WERI-Rb-1 (cell line): ENCODE data around the gene PDIA4.
A peak's percentile ranks its signal among the peaks of the same experiment; 100 is the strongest.

Experiments
- DNase-seq: peaks from one replicate; pipeline ENCODE4 v3.0.0-alpha.2; 2020
- H3K27ac ChIP-seq: fragments of 250-450 bp; sonication (Bioruptor Pico); 2 replicates; pipeline ENCODE4 v1.5.1; 2020; ENCODE audit warnings: mild to moderate bottlenecking, moderate library complexity
- H3K27me3 ChIP-seq: fragments of 250-450 bp; sonication (Bioruptor Pico); 2 replicates; pipeline ENCODE4 v1.5.1; 2021; ENCODE audit warnings: mild to moderate bottlenecking, low read depth, moderate library complexity; ENCODE audit not compliant: insufficient read depth, severe bottlenecking
- H3K36me3 ChIP-seq: fragments of 250-450 bp; sonication (Bioruptor Pico); 2 replicates; pipeline ENCODE4 v1.5.1; 2020; ENCODE audit warnings: mild to moderate bottlenecking, moderate library complexity
- H3K4me3 ChIP-seq: 2 replicates; pipeline ENCODE4 v1.5.1; 2011; ENCODE audit warnings: low read depth, mild to moderate bottlenecking, control low read depth, low read length
- H3K9me3 ChIP-seq: fragments of 250-450 bp; sonication (Bioruptor Pico); 2 replicates; pipeline ENCODE4 v1.5.1; 2021; ENCODE audit warnings: mild to moderate bottlenecking, moderate library complexity; ENCODE audit not compliant: severe bottlenecking
- TF ChIP-seq, protein P1 (sequence below): IDR thresholded peaks from 2 replicates; pipeline ENCODE4 v1.5.1; 2011; ENCODE audit warnings: low read depth, mild to moderate bottlenecking, control low read depth, inconsistent platforms, low read length

Gene PDIA4, protein sequence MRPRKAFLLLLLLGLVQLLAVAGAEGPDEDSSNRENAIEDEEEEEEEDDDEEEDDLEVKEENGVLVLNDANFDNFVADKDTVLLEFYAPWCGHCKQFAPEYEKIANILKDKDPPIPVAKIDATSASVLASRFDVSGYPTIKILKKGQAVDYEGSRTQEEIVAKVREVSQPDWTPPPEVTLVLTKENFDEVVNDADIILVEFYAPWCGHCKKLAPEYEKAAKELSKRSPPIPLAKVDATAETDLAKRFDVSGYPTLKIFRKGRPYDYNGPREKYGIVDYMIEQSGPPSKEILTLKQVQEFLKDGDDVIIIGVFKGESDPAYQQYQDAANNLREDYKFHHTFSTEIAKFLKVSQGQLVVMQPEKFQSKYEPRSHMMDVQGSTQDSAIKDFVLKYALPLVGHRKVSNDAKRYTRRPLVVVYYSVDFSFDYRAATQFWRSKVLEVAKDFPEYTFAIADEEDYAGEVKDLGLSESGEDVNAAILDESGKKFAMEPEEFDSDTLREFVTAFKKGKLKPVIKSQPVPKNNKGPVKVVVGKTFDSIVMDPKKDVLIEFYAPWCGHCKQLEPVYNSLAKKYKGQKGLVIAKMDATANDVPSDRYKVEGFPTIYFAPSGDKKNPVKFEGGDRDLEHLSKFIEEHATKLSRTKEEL

DNA sequence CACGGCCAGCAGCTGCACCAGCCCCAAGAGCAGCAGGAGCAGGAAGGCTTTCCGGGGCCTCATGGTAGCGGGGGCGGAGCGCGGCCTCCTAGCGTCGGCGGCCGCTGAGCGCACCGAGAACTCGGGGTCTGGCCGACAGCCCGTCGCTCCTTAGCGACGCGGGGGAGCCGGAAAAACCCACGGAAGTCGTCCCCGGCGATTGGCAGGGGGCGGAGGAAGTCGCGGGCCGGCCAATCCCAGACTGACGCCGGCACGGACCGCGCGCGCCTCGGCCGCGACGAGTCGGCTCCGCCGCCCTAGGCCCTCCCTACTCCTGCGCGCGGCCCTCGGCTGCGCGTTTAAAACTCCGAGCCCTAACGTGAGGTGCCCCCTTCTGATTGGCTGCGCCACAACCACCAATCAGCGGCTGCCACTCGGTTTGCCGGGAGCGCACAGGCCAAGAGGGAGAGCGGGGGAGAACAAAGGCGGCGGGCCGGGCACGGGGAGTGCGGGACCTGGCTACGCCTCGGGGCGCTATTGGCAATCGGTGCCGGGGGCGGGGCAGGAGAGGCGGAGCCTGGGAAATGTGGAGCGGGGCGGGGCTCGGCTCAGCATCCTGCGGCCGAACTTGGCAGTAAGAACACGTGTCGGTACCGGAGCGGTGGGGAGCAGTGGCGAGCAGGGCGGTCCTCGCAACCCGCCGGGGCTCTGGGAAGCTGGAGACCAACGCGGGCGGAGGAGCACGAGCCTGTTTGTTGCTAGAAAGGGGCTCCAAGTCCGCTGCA lies at the start of gene PDIA4:
TSS of gene PDIA4 (minus strand) at position 160 of the 764 bp plus-strand sequence. CDS start at position 63, 97 bp downstream.
- peak; percentile 100 for DNase-seq
- Histone ChIP-seq H3K9me3 (peaks cover 3% of the 10 kb centered on the region), H3K4me3 (peak within 1 kb of the TSS; percentile 67), H3K27ac (peak within 1 kb of the TSS; percentile 97), H3K27me3 (no peaks in the 10 kb centered on the region), H3K36me3 (peaks cover 16% of the 10 kb centered on the region)
- TF ChIP-seq, protein P1, sequence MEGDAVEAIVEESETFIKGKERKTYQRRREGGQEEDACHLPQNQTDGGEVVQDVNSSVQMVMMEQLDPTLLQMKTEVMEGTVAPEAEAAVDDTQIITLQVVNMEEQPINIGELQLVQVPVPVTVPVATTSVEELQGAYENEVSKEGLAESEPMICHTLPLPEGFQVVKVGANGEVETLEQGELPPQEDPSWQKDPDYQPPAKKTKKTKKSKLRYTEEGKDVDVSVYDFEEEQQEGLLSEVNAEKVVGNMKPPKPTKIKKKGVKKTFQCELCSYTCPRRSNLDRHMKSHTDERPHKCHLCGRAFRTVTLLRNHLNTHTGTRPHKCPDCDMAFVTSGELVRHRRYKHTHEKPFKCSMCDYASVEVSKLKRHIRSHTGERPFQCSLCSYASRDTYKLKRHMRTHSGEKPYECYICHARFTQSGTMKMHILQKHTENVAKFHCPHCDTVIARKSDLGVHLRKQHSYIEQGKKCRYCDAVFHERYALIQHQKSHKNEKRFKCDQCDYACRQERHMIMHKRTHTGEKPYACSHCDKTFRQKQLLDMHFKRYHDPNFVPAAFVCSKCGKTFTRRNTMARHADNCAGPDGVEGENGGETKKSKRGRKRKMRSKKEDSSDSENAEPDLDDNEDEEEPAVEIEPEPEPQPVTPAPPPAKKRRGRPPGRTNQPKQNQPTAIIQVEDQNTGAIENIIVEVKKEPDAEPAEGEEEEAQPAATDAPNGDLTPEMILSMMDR, result peak; percentile 20; the same call in 1 of the 2 replicates

- Histone ChIP-seq H3K36me3 (peaks cover 18% of the 10 kb centered on the region), H3K27ac (no peak overlapping the region), H3K4me3 (no peak overlapping the region), H3K27me3 (no peaks in the 10 kb centered on the region), H3K9me3 (no peaks in the 10 kb centered on the region)
- TF ChIP-seq, protein P1, result no peak
- DNase-seq, result no peak
Observed at GRCh38 chr7:149077594-149077993, 49.3 kb upstream of the PDIA4 start.

DNA sequence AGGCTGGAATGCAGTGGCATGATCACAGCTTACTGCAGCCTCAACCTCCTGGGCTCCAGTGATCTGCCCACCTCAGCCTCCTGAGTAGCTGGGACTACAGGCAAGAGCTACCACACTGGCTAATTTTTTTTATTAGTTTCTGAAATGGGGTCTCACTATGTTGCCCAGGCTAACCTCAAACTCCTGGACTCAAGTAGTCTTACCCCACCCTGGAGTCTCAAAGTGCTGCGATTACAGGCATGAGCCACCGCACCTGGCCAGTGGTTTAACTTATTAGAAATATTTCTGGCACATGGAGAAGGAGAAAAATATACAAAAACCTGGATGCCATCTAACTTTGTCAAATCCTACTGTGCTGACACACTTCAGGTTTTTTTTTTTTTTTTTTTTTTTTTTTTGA lies 47.0 kb upstream of the PDIA4 start:
- Histone ChIP-seq H3K9me3 (no peaks in the 10 kb centered on the region), H3K27me3 (no peaks in the 10 kb centered on the region), H3K36me3 (peaks cover 41% of the 10 kb centered on the region), H3K4me3 (no peak overlapping the region), H3K27ac (no peak overlapping the region)
- TF ChIP-seq, protein P1, result no peak
- no peak for DNase-seq

DNA sequence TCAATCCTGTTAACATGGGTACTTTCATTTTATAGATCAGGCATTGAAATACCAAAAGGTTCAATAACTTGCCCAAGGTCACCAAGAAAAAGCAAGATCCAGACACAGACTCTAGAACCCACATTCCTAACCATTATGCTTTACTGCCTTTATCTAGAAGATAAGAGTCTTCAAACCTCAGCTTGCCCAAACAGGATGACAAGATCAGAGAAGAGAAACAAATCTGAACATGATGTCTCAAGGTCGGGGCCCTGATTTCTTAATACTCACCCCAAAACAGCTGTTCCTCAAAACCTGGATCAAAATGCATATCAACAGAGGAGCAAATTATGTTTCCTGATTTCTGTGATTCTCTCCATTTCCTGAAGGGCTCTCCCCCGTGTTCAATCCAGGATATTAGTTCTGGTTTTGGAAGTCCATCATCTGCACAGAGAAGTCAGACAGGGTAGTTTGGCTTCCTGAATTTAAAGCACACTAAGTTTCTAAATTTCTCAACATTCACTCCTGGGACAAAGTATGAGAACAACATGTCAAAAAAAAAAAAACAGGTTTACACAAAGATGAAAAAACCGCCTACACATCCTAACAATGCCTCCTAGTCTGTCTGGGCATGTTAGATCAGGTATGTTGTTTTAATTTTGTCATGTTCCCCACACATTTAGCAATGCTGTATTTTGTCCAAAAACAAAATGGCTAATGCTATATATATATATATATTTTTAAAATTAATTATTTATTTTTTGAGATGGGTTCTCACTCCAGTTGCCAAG lies 46.0 kb upstream of the PDIA4 start:
- no peak overlapping the region for H3K27ac ChIP-seq
- TF ChIP-seq, protein P1, result no peak
- H3K9me3 ChIP-seq, result no peaks in the 10 kb centered on the region
- peaks cover 49% of the 10 kb centered on the region for H3K36me3 ChIP-seq
- H3K27me3 ChIP-seq, result no peaks in the 10 kb centered on the region
- H3K4me3 ChIP-seq, result no peak overlapping the region
- no peak for DNase-seq

- no peak overlapping the region for H3K27ac ChIP-seq
Observed at GRCh38 chr7:149072438-149072775, 44.1 kb upstream of the PDIA4 start.

More at GRCh38 chr7:149072438-149072775, 44.1 kb upstream of the PDIA4 start:
- Histone ChIP-seq H3K9me3 (no peaks in the 10 kb centered on the region), H3K4me3 (no peak overlapping the region), H3K36me3 (peaks cover 56% of the 10 kb centered on the region), H3K27me3 (no peaks in the 10 kb centered on the region)
- TF ChIP-seq, protein P1, result no peak
- no peak for DNase-seq
